IPS DF 4.7 (cell line): ENCODE data around the gene OLFM2.

Experiments
- DNase-seq: peaks from one replicate; pipeline ENCODE4 v3.0.0-alpha.2; 2013; ENCODE audit warnings: low spot score; ENCODE audit errors: extremely low read depth

OLFM2 gene

DNA sequence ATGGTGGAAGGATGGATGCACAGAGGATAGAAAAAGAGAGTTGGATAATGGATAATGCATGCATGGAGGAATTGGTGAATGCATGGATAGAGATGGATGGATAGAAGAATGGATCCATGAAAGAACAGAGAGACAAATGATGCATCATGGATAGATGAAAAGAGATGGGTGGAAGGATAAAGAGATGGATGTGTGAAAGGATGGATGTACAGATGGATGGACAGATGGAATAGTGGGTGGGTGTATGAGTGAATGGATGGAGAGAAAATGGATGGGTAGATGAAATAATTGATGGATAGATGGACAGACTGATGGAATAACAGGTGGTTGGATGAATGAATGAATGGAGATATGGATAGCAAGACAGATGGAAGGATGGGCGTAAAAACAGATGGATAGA lies 25.7 kb downstream of the OLFM2 start:
- no peak for DNase-seq

GRCh38 chr19:9909251-9909650 lies 27.1 kb downstream of the OLFM2 start:
- no peak for DNase-seq

GRCh38 chr19:9906475-9907087 lies 29.7 kb downstream of the OLFM2 start:
- DNase-seq, result no peak

GRCh38 chr19:9903336-9903735 lies 33.0 kb downstream of the OLFM2 start:
- no peak for DNase-seq

DNA sequence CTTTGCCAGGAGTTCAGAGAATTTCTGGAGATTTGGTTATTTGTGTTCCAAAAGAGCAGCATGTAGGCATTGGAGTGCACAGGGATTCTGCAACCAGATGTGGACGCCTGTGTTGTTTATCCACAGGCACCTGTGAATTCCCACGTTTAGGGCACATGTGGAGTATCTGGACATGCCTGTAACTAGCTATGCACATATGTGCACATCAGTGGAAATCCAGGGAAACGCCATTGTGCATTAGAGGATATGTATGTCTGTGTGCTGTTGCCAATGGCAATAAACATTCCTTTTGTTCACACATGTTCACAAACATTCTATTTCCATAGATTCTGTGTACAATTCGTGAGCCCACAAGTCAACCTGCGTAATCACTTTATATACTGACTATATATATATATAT lies 34.7 kb downstream of the OLFM2 start:
- DNase-seq, result no peak

DNA sequence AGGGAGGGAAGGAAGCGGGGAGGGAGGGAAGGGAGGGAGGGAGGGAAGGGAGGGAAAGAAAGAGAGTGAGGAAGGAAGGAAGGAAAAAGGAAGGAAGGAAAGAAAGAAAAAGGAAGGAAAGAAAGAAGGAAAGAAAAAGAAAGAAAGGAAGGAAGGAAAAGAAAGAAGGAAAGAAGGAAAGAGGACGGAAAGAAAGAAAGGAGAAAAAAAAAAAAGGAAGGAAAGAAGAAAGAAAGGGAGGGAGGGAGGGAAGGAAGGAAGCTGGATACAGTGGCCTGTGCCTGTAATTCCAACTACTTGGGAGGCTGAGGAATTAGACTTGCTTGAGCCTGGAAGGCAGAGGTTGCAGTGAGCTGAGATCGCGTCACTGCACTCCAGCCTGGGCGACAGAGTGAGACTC lies 35.3 kb downstream of the OLFM2 start:
- no peak for DNase-seq

DNA sequence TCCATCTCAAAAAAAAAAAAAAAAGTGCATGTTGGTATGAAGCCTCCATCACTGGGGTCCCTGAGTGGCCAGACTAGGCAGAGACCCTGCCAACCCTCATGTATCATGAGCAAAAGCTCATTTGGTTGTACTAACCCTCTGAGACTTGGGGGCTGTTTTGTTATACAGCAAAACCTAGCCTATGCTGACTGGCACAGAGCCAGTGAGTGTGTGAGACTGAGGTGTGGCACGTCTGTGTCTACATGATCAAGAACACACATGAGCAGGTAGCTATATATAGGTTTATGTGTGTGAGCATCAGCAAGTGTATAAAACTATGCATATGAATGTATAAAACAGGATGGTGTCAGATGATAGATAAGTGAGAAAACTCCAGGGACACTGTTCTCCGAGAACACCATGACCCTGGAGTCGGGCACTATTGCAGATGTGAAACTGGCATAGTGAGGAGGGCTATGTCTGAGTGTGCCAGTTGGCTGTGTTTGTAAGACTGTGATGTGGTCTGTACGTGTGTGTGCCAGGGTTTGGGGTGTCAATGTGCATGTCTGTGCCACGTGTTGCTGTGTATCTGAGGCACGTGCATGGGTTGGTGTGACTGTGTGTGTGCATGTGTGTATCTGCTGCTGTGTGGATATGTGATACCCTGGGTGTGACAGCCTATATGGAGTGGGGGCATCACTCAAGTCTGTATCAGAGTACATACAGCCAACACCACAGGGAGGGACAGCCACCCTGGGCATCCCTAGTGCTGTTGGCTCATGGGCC lies 44.5 kb downstream of the OLFM2 start:
- DNase-seq, result no peak

DNA sequence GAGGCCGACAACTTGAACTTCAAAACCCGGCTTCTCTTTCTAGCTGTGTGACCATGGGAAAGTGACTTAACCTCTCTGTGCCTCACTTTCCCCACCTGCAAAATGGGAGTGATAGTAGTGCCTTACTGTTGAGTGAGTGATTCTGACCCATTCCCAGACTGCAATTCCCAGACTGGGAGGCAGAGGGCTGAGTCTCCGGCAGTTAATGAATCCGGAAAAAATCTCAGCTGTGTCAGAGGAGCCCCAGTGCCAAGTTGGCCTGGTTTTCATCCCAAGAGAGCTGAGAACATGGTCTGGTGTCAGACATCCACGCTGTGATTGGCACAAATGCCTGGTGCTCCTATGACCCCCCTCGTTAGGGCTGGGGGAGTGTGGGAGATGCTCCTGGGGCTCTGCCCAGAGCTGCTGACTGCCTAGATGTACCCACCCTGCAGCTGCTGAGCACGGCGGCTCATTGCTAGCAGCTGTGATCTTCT lies 51.2 kb downstream of the OLFM2 start:
- no peak for DNase-seq

DNA sequence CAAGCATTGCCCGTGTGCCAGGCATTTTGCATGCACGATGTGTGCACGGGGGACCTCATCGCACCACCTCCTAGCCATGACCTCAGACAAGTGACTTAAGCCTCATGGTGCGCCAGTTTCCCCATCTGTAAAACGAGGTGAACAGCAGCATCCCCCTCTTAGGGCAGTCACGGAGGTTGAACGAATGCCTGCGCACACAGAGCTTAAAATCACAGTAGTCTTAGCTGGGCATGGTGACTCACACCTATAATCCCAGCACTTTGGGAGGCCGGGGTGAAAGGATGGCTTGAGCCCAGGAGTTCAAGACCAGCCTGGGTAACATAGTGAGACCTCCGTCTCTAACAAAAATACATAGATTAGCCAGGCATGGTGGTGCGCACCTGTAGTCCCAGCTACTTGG lies 52.6 kb downstream of the OLFM2 start:
- DNase-seq, result no peak

GRCh38 chr19:9883231-9883758 lies 53.0 kb downstream of the OLFM2 start:
- no peak for DNase-seq

GRCh38 chr19:9881720-9882119 lies 54.6 kb downstream of the OLFM2 start:
- DNase-seq, result no peak

GRCh38 chr19:9878511-9879196 lies 57.7 kb downstream of the OLFM2 start:
- no peak for DNase-seq

- DNase-seq, result no peak
These were observed 58.4 kb downstream of the OLFM2 start for GRCh38 chr19:9877780-9878510.

- no peak for DNase-seq
These were observed 60.5 kb downstream of the OLFM2 start for GRCh38 chr19:9875796-9876195.

- DNase-seq, result no peak
These were observed 61.2 kb downstream of the OLFM2 start for GRCh38 chr19:9875031-9875627.

GRCh38 chr19:9872618-9873242 lies 63.6 kb downstream of the OLFM2 start:
- DNase-seq, result no peak

GRCh38 chr19:9871626-9872338 lies 64.5 kb downstream of the OLFM2 start:
- DNase-seq, result no peak

GRCh38 chr19:9868983-9869617 lies 67.2 kb downstream of the OLFM2 start:
- DNase-seq, result no peak

DNA sequence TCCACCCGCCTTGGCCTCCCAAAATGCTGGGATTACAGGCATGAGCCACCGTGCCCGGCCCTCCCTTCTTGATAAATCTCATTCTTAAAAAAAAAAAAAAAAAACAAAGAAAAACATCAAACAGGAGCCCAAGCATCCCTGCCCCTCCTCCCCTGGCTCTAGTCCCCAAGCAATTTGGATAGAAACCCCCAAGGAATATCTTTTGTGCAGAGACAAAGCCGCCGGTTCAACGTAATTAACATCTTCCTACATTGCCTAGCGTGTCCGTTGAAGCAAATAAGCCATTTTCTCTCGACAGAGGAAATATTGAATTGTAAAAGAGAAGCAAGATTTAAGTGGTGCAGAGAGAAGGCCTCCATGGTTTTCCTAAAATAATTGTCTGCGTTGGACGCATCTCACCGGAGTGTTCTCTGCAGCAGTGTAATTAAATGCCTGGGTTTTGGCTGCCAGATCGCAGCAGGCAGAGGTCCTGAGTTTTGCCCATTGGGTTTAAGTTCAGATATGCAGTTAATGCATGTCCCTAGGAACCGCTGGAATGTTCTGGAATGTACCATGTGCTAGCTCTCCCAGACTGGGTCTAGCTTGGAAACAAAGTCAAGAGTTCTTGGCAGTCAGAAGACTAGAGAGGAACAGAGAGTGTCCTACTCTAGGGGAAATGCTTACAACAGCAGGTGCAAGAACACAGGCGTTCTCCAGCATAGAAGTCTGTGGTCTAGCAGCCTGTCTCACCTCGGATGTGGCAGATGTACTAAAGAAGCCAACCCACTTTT lies 70.4 kb downstream of the OLFM2 start:
- DNase-seq, result no peak
